PFSK-1 (cell line): ENCODE measurements around the gene ZNRF2.

ENCODE experiments used
- POLR2AphosphoS5 ChIP-seq: IDR thresholded peaks from 2 replicates; pipeline ENCODE4 v1.6.1; 2012; ENCODE audit warnings: low read depth, mild to moderate bottlenecking, control low read depth, low read length, moderate library complexity
- REST ChIP-seq, 2 experiments: IDR thresholded peaks; 2 replicates each; pipeline versions ENCODE4 v1.6.1 to v1.8.0; 2011 to 2012; ENCODE audit warnings: low read depth in 2 of 2, low read length in 2 of 2, control low read depth in 1 of 2, inconsistent platforms in 1 of 2, mild to moderate bottlenecking in 1 of 2, moderate library complexity in 1 of 2; ENCODE audit not compliant: insufficient read depth in 1 of 2
- SIN3A ChIP-seq: IDR thresholded peaks from 2 replicates; pipeline ENCODE4 v1.6.1; 2012; ENCODE audit warnings: mild to moderate bottlenecking, low read length, moderate library complexity, borderline replicate concordance; ENCODE audit not compliant: insufficient read depth
- TAF1 ChIP-seq: IDR thresholded peaks from 2 replicates; pipeline ENCODE4 v1.6.1; 2012; ENCODE audit warnings: low read length, control low read depth, borderline replicate concordance; ENCODE audit not compliant: insufficient read depth

- TF ChIP-seq REST (IDR thresholded peaks at IDR 0.05; ENCODE audit: insufficient read depth in 1 of 2, low read depth in 2 of 2, low read length in 2 of 2) (no peak), POLR2AphosphoS5 (no peak), SIN3A (no peak), TAF1 (no peak)
Observed at GRCh38 chr7:30412782-30413504, 128.5 kb downstream of the ZNRF2 start.
